SK-N-SH (cell line): Measurements from ENCODE around the gene MEF2C. TPM values are rescaled to one million over a fixed set of nuclear protein-coding genes. Genes with fewer than 3 reads are reported as not detected.

Source experiments
- CTCF ChIA-PET: fragments of 300-600, 350-600 bp; formaldehyde crosslinking; extraction: SDS; loops from one replicate; lab custom pipeline; 2021; lab: Yijun Ruan, JAX
- POLR2A ChIA-PET: fragments of 350-600 bp; sonication (Branson Sonifier 250); formaldehyde crosslinking; extraction: SDS; loops from one replicate; lab custom pipeline; 2020; ENCODE audit warnings: antibody characterized with exemption, inconsistent platforms; lab: Yijun Ruan, JAX
- DNase-seq: peaks from one replicate; pipeline ENCODE4 v3.0.0; 2012
- H2AFZ ChIP-seq: fragments of 200-600 bp; sonication (generic); 2 replicates; pipeline ENCODE4 v1.8.1; 2016; ENCODE audit warnings: antibody characterized with exemption, mild to moderate bottlenecking, low read depth
- H3F3A ChIP-seq: fragments of 200-600 bp; sonication (generic); replicated peaks from 2 replicates; pipeline ENCODE3; 2016; ENCODE audit warnings: antibody characterized with exemption, mild to moderate bottlenecking; ENCODE audit not compliant: insufficient read depth
- H3K27ac ChIP-seq, 2 experiments: fragments of 200-500 bp in 1 of 2; fragments of 200-600 bp in 1 of 2; sonication (Bioruptor generic) in 1 of 2; sonication (generic), shearing (Covaris generic) in 1 of 2; 2 replicates each; pipeline versions ENCODE4 v1.5.1 to v1.6.1; 2014 to 2016; ENCODE audit warnings: low read depth in 2 of 2, inconsistent platforms in 1 of 2, low read length in 1 of 2, mild to moderate bottlenecking in 1 of 2, mixed read lengths in 1 of 2
- H3K27me3 ChIP-seq: fragments of 200-600 bp; sonication (generic), shearing (Covaris generic); 2 replicates; pipeline ENCODE4 v1.6.1; 2016; ENCODE audit warnings: mixed run types; ENCODE audit not compliant: insufficient read depth
- H3K36me3 ChIP-seq, 2 experiments: fragments of 200-500 bp in 1 of 2; fragments of 200-600 bp in 1 of 2; sonication (Bioruptor generic) in 1 of 2; sonication (generic) in 1 of 2; replicated peaks in 1 of 2; 2 replicates each; pipeline versions ENCODE3 to v1.5.1; 2014 to 2016; ENCODE audit warnings: low read length in 1 of 2, mild to moderate bottlenecking in 1 of 2; ENCODE audit not compliant: insufficient read depth in 2 of 2, control insufficient read depth in 1 of 2
- H3K4me1 ChIP-seq, 2 experiments: fragments of 200-500 bp in 1 of 2; fragments of 200-600 bp in 1 of 2; sonication (Bioruptor generic) in 1 of 2; sonication (generic), shearing (Covaris generic) in 1 of 2; 2 replicates each; pipeline versions ENCODE4 v1.5.1 to v1.6.1; 2014 to 2016; ENCODE audit warnings: low read depth in 1 of 2, low read length in 1 of 2, mixed run types in 1 of 2; ENCODE audit not compliant: insufficient read depth in 2 of 2, control insufficient read depth in 1 of 2
- H3K4me2 ChIP-seq: fragments of 200-600 bp; sonication (generic), shearing (Covaris generic); 2 replicates; pipeline ENCODE4 v1.6.1; 2017; ENCODE audit warnings: mixed run types
- H3K4me3 ChIP-seq, 2 experiments: fragments of 200-500 bp in 1 of 2; fragments of 200-600 bp in 1 of 2; sonication (Bioruptor generic) in 1 of 2; sonication (generic), shearing (Covaris generic) in 1 of 2; 2 replicates each; pipeline versions ENCODE4 v1.5.1 to v1.8.1; 2014 to 2016; ENCODE audit warnings: low read depth in 2 of 2, inconsistent platforms in 1 of 2, low read length in 1 of 2, mild to moderate bottlenecking in 1 of 2, mixed read lengths in 1 of 2, moderate library complexity in 1 of 2
- H3K79me2 ChIP-seq: fragments of 200-600 bp; sonication (generic); 2 replicates; pipeline ENCODE4 v1.8.1; 2017; ENCODE audit warnings: mild to moderate bottlenecking; ENCODE audit not compliant: insufficient read depth
- H3K9ac ChIP-seq: fragments of 200-600 bp; sonication (generic); 2 replicates; pipeline ENCODE4 v1.6.1; 2017; ENCODE audit warnings: mixed run types
- H3K9me2 ChIP-seq: fragments of 200-600 bp; sonication (generic); 2 replicates; pipeline ENCODE4 v1.6.1; 2017; ENCODE audit warnings: mixed run types
- H3K9me3 ChIP-seq: fragments of 200-600 bp; sonication (generic); 2 replicates; pipeline ENCODE4 v1.6.1; 2017; ENCODE audit warnings: mixed run types, mild to moderate bottlenecking, moderate library complexity
- H4K20me1 ChIP-seq: fragments of 200-600 bp; sonication (generic); 2 replicates; pipeline ENCODE4 v1.6.1; 2017; ENCODE audit warnings: mild to moderate bottlenecking, mixed run types; ENCODE audit not compliant: insufficient read depth
- ELF1 ChIP-seq: IDR thresholded peaks from 2 replicates; pipeline ENCODE4 v1.4.0; 2012
- EP300 ChIP-seq, 2 experiments: IDR thresholded peaks; 2 replicates each; pipeline versions ENCODE4 v1.4.0 to v1.6.1; 2012; ENCODE audit warnings: borderline replicate concordance in 1 of 2, low read depth in 1 of 2, low read length in 1 of 2
- FOSL2 ChIP-seq: IDR thresholded peaks from 2 replicates; pipeline ENCODE4 v1.4.0; 2012; ENCODE audit warnings: low read depth, mild to moderate bottlenecking, moderate library complexity, borderline replicate concordance
- FOXM1 ChIP-seq: IDR thresholded peaks from 2 replicates; pipeline ENCODE4 v1.4.0; 2012; ENCODE audit warnings: low read depth, mild to moderate bottlenecking
- GABPA ChIP-seq: IDR thresholded peaks from 2 replicates; pipeline ENCODE4 v1.4.0; 2012; ENCODE audit warnings: low read depth, mild to moderate bottlenecking
- GATA2 ChIP-seq: sonication (generic); formaldehyde crosslinking; IDR thresholded peaks from 2 replicates; pipeline ENCODE4 v1.5.0; 2020; ENCODE audit warnings: mild to moderate bottlenecking, missing genetic modification reagents
- MXI1 ChIP-seq: IDR thresholded peaks from 2 replicates; pipeline ENCODE4 v1.6.1; 2012; ENCODE audit warnings: mild to moderate bottlenecking, low read depth, low read length, improper control_type of control experiment
- POLR2AphosphoS5 ChIP-seq: IDR thresholded peaks from 2 replicates; pipeline ENCODE4 v1.6.1; 2012; ENCODE audit warnings: low read depth, low read length
- RAD21 ChIP-seq: IDR thresholded peaks from 2 replicates; pipeline ENCODE4 v1.6.1; 2012; ENCODE audit warnings: mild to moderate bottlenecking, low read length
- REST ChIP-seq: IDR thresholded peaks from 2 replicates; pipeline ENCODE4 v1.6.1; 2012; ENCODE audit warnings: mild to moderate bottlenecking, low read depth, low read length, moderate library complexity
- RFX5 ChIP-seq: IDR thresholded peaks from 2 replicates; pipeline ENCODE4 v1.6.1; 2012; ENCODE audit warnings: mild to moderate bottlenecking, improper control_type of control experiment, low read length
- TCF12 ChIP-seq: IDR thresholded peaks from 2 replicates; pipeline ENCODE4 v1.4.0; 2012
- TEAD4 ChIP-seq: IDR thresholded peaks from 2 replicates; pipeline ENCODE4 v1.4.0; 2012; ENCODE audit warnings: mild to moderate bottlenecking, borderline replicate concordance; ENCODE audit not compliant: insufficient read depth
- USF2 ChIP-seq: fragments of 150-350 bp; IDR thresholded peaks from 2 replicates; pipeline ENCODE4 v1.6.1; 2017; ENCODE audit warnings: antibody characterized with exemption, low read length, low read depth, borderline replicate concordance
- WGBS: methylation state at CpG from one replicate; pipeline ENCODE4 v1.1.6; 2017; ENCODE audit warnings: low lambda C conversion rate; 5-methylcytosine and 5-hydroxymethylcytosine counted together
- polyA plus RNA-seq, 3 experiments: library from polyadenylated mRNA; depleted of rRNA; stranded (reverse); fragments of >200 nt; gene quantifications; 2 replicates each; pipeline ENCODE4 v1.2.3, GENCODE V29; 2012
- TF ChIP-seq, protein P1 (sequence below): IDR thresholded peaks from 2 replicates; pipeline ENCODE4; 2012

MEF2C gene
- polyA plus RNA-seq, 1 of the 3 experiments (the other 2 are of a cell fraction) = 1.2 TPM

DNA sequence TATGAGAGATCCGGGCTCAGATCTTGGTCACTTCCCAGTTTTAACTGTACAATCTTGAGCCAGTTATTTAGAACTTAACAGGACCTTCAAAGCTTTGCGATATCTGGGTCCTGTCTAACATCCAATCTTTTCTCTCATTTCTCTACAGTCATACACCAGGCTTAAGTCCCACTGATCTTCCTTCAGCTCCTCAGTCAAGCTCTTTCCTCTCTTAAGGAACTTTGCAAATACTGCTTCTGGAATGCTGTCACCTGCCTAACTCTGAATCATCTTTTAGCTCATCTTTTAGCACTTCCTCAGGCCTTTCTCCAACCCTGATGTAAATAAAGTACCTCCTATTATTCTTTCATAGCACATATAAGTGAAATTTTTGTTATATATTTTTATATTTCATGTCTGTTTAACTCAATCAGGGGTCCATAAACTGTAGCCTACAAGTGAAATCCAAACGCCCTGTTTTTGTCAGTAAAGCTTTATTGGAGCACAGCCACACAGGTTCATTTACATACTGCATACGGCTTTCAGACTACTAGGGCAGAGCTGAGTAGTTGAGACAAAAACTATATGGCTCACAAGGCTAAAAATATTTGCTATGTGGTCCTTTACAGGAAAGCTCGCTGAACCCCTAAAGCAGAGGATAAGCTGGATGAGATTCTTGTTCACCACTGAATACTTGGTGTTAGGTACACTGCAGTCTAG, 63.5 kb downstream of the MEF2C start:
- 84% methylated on average over 5 of the region's 5 CpGs for WGBS
- ChIA-PET POLR2A (no interaction called here), CTCF (interaction anchor here (0.8 kb wide), 1 partner anchor 60 kb away, joined by 3 read pairs; no protein-coding TSS in a partner anchor)
- Histone ChIP-seq H3K4me3 (no peak overlapping the region), H3K4me1 (no peaks in the 10 kb centered on the region; a peak in 1 of 4 replicates), H3K4me2 (no peak overlapping the region), H4K20me1 (no peaks in the 10 kb centered on the region), H3K9me3 (no peaks in the 10 kb centered on the region), H3K9me2 (peaks cover 5% of the 10 kb centered on the region; the same call in 1 of the 2 replicates), H3K79me2 (no peaks in the 10 kb centered on the region), H3K36me3 (no peaks in the 10 kb centered on the region), H3K27me3 (no peaks in the 10 kb centered on the region), H3K27ac (no peak overlapping the region), H2AFZ (no peak overlapping the region), H3K9ac (no peak overlapping the region), H3F3A (no peaks in the 10 kb centered on the region)
- no peak for TF ChIP-seq MXI1
- DNase-seq = no peak

DNA sequence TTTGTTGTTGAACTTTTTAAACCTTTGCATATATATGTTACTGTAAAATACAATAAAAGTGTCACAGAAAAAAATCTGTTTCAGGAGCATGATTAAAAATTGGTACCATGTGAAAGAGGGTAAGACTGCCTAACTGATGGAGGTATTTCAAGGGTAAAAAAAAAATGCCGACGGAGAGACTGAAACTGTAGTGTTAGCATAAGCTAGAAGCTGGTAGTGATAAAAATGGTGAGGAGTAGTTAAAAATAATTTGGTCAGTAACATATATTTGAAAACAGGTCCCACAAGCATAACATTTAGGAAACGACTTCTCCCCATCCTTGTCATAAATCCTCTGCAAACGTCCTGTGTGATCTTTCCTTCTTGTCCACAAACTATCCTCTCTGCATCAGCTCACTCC, 64.7 kb downstream of the MEF2C start:
- no peaks in the 10 kb centered on the region for H3F3A ChIP-seq
- no peaks in the 10 kb centered on the region for H3K9me2 ChIP-seq
- DNase-seq = no peak
- no peaks in the 10 kb centered on the region for H3K9me3 ChIP-seq
- H3K27ac ChIP-seq = no peak overlapping the region
- no peak overlapping the region for H3K9ac ChIP-seq
- no peaks in the 10 kb centered on the region for H4K20me1 ChIP-seq
- H3K4me1 ChIP-seq = no peaks in the 10 kb centered on the region
- 78% methylated on average over 4 of the region's 4 CpGs for WGBS
- H2AFZ ChIP-seq = no peak overlapping the region
- H3K79me2 ChIP-seq = no peaks in the 10 kb centered on the region
- no peak overlapping the region for H3K4me3 ChIP-seq
- ChIA-PET CTCF (no interaction called here), POLR2A (no interaction called here)
- H3K4me2 ChIP-seq = no peak overlapping the region
- no peak for TF ChIP-seq RFX5
- TF ChIP-seq FOSL2 = no peak
- TF ChIP-seq TEAD4 = no peak
- no peak for TF ChIP-seq EP300 (IDR thresholded peaks at IDR 0.05; ENCODE audit: borderline replicate concordance in 1 of 2, low read depth in 1 of 2, low read length in 1 of 2)
- TF ChIP-seq FOXM1 = no peak
- no peak for TF ChIP-seq POLR2AphosphoS5
- no peak for TF ChIP-seq ELF1
- no peak for TF ChIP-seq GATA2
- TF ChIP-seq, protein P1, sequence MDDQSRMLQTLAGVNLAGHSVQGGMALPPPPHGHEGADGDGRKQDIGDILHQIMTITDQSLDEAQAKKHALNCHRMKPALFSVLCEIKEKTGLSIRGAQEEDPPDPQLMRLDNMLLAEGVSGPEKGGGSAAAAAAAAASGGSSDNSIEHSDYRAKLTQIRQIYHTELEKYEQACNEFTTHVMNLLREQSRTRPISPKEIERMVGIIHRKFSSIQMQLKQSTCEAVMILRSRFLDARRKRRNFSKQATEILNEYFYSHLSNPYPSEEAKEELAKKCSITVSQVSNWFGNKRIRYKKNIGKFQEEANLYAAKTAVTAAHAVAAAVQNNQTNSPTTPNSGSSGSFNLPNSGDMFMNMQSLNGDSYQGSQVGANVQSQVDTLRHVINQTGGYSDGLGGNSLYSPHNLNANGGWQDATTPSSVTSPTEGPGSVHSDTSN = no peak
- TF ChIP-seq REST = no peak
- no peak for TF ChIP-seq GABPA
- no peak for TF ChIP-seq USF2
- TF ChIP-seq RAD21 = no peak
- TF ChIP-seq TCF12 = no peak
- no peaks in the 10 kb centered on the region for H3K27me3 ChIP-seq
- H3K36me3 ChIP-seq = no peaks in the 10 kb centered on the region
